Measurements from ENCODE around the gene FAM240A.

DNA sequence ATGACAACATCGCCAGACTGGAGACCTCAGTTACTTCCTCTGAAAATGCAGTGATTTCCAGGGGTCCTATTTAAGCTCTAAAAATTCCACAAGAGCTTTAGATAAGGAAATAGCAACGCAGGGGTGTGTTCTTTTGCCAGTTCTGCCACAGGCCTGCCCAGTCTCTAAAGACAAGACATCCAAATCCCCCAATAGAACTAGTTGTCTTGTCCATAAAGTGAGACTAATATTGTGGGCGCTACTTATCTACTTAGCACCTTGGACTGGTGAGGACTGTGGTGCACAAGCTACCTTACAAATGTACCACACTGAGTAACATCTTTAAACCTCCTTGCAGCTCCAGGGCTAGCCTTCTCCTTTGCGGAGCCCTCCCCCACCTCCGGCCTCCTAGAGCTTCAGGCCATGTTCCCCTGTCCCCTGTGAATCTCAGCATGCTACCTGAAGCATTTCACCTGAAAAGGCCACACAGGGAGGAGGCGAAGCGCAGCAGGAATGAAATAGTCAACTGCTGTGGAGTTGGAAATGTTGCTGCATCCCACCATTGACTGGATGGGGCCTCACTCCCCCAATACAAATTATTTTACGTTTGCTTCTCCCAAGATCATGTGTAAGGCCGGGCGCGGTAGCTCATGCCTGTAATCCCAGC lies 36.6 kb upstream of the FAM240A start:
- TF ChIP-seq, protein P1, sequence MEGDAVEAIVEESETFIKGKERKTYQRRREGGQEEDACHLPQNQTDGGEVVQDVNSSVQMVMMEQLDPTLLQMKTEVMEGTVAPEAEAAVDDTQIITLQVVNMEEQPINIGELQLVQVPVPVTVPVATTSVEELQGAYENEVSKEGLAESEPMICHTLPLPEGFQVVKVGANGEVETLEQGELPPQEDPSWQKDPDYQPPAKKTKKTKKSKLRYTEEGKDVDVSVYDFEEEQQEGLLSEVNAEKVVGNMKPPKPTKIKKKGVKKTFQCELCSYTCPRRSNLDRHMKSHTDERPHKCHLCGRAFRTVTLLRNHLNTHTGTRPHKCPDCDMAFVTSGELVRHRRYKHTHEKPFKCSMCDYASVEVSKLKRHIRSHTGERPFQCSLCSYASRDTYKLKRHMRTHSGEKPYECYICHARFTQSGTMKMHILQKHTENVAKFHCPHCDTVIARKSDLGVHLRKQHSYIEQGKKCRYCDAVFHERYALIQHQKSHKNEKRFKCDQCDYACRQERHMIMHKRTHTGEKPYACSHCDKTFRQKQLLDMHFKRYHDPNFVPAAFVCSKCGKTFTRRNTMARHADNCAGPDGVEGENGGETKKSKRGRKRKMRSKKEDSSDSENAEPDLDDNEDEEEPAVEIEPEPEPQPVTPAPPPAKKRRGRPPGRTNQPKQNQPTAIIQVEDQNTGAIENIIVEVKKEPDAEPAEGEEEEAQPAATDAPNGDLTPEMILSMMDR (IDR thresholded peaks at IDR 0.05; ENCODE audit: low read depth, low read length, missing input control): no peak
- TF ChIP-seq FOXA2 (IDR thresholded peaks at IDR 0.05) (no peak), YY1 (IDR thresholded peaks at IDR 0.05) (no peak), JUND (IDR thresholded peaks at IDR 0.05) (no peak), GABPA (IDR thresholded peaks at IDR 0.05 in 1 of 2, conservative IDR thresholded peaks at IDR 0.05 in 1 of 2) (no peak), TAF1 (conservative IDR thresholded peaks at IDR 0.05) (no peak), HNF4G (IDR thresholded peaks at IDR 0.05) (no peak)
- TF ChIP-seq, protein P2, sequence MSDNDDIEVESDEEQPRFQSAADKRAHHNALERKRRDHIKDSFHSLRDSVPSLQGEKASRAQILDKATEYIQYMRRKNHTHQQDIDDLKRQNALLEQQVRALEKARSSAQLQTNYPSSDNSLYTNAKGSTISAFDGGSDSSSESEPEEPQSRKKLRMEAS (IDR thresholded peaks at IDR 0.05): no peak
- TF ChIP-seq, protein P3, sequence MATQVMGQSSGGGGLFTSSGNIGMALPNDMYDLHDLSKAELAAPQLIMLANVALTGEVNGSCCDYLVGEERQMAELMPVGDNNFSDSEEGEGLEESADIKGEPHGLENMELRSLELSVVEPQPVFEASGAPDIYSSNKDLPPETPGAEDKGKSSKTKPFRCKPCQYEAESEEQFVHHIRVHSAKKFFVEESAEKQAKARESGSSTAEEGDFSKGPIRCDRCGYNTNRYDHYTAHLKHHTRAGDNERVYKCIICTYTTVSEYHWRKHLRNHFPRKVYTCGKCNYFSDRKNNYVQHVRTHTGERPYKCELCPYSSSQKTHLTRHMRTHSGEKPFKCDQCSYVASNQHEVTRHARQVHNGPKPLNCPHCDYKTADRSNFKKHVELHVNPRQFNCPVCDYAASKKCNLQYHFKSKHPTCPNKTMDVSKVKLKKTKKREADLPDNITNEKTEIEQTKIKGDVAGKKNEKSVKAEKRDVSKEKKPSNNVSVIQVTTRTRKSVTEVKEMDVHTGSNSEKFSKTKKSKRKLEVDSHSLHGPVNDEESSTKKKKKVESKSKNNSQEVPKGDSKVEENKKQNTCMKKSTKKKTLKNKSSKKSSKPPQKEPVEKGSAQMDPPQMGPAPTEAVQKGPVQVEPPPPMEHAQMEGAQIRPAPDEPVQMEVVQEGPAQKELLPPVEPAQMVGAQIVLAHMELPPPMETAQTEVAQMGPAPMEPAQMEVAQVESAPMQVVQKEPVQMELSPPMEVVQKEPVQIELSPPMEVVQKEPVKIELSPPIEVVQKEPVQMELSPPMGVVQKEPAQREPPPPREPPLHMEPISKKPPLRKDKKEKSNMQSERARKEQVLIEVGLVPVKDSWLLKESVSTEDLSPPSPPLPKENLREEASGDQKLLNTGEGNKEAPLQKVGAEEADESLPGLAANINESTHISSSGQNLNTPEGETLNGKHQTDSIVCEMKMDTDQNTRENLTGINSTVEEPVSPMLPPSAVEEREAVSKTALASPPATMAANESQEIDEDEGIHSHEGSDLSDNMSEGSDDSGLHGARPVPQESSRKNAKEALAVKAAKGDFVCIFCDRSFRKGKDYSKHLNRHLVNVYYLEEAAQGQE (IDR thresholded peaks at IDR 0.05): no peak
- TF ChIP-seq, protein P4, sequence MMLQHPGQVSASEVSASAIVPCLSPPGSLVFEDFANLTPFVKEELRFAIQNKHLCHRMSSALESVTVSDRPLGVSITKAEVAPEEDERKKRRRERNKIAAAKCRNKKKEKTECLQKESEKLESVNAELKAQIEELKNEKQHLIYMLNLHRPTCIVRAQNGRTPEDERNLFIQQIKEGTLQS (IDR thresholded peaks at IDR 0.05): no peak
